Subcutaneous adipose tissue (tissue), 4 donors: ENCODE results near the gene PMF1. TPM values are rescaled to one million over a fixed set of nuclear protein-coding genes. Genes with fewer than 3 reads are reported as not detected.

Experiments used
- small RNA-seq: library from RNA; depleted of rRNA; stranded (forward); fragments of <200 nt; gene quantifications from one replicate; pipeline ENCODE3, GENCODE V24; 2016
- total RNA-seq, 4 donors: library from RNA; depleted of rRNA; stranded (reverse); fragments of >200 nt; gene quantifications; one replicate each; pipeline ENCODE4 v1.1.0, GENCODE V29; 2016

PMF1 gene
- total RNA-seq, 4 donors from 2014 or later, result 36.3 to 51.2 (median 41.0) TPM

Small RNA genes lying within 50 kb of the gene (small RNA-seq; reads per million reads assigned to genes)
- gene RF00568, result not detected

Other genes starting within 250 kb of the PMF1 start
- gene ARHGEF2, start 234.5 kb upstream of the PMF1 start, total RNA-seq, result 100 to 1,000 TPM in 3 of 4 donors, 10 to 100 TPM in 1; 77.9 to 143 (median 131) TPM
- 100 to 1,000 TPM; 117 to 238 (median 185) TPM for gene SSR2, start 192.1 kb upstream of the PMF1 start, total RNA-seq
- 10 to 100 TPM; 15.1 to 16.5 (median 16.2) TPM for gene UBQLN4, start 159.2 kb upstream of the PMF1 start, total RNA-seq
- 10 to 100 TPM; 51.7 to 80.1 (median 66.9) TPM for gene LAMTOR2, start 158.2 kb upstream of the PMF1 start, total RNA-seq
- not detected for gene RAB25, start 151.8 kb upstream of the PMF1 start, total RNA-seq
- under 1 TPM; 0.17 to 0.57 (median 0.27) TPM for gene MEX3A, start 130.5 kb upstream of the PMF1 start, total RNA-seq
- gene LMNA, start 98.3 kb upstream of the PMF1 start, total RNA-seq, result 100 to 1,000 TPM; 210 to 349 (median 281) TPM
- 1 to 10 TPM; 2.6 to 3.4 (median 3.0) TPM for gene SEMA4A, start 59.4 kb upstream of the PMF1 start, total RNA-seq
- 10 to 100 TPM in 3 of 4 donors, 1 to 10 TPM in 1; 7.9 to 22.3 (median 13.1) TPM for gene SLC25A44, start 18.9 kb upstream of the PMF1 start, total RNA-seq
- gene BGLAP, start 29.2 kb downstream of the PMF1 start, total RNA-seq, result under 1 TPM in 2 of 4 donors, not detected in 2; 0.68 to 0.94 TPM
- gene PAQR6, start 35.0 kb downstream of the PMF1 start, total RNA-seq, result 1 to 10 TPM in 2 of 4 donors, under 1 TPM in 1, not detected in 1; 0.66 to 1.5 (median 1.0) TPM
- gene SMG5, start 69.8 kb downstream of the PMF1 start, total RNA-seq, result 10 to 100 TPM; 26.6 to 48.6 (median 37.3) TPM
- 1 to 10 TPM in 3 of 4 donors, not detected in 1; 1.0 to 2.3 (median 2.2) TPM for gene TMEM79, start 71.3 kb downstream of the PMF1 start, total RNA-seq
- 10 to 100 TPM; 34.9 to 84.3 (median 48.3) TPM for gene GLMP, start 82.7 kb downstream of the PMF1 start, total RNA-seq
- gene VHLL, start 86.3 kb downstream of the PMF1 start, total RNA-seq, result not detected
- gene CCT3, start 125.3 kb downstream of the PMF1 start, total RNA-seq, result 100 to 1,000 TPM; 125 to 195 (median 140) TPM
- not detected for gene TSACC, start 125.5 kb downstream of the PMF1 start, total RNA-seq
- not detected for gene RHBG, start 156.2 kb downstream of the PMF1 start, total RNA-seq